SHP77 (cell line): Measurements from ENCODE around the gene CST9.
"Not testable (repeated sequence)": the region's sequence is repeated elsewhere in the genome, so short reads cannot be mapped to it uniquely, and the experiment has no call there.

ENCODE experiments used
- DNase-seq, 2 experiments: peaks; one replicate each; lab custom pipeline; 2025; lab: John Stamatoyannopoulos, UW

The CST9 gene

DNA sequence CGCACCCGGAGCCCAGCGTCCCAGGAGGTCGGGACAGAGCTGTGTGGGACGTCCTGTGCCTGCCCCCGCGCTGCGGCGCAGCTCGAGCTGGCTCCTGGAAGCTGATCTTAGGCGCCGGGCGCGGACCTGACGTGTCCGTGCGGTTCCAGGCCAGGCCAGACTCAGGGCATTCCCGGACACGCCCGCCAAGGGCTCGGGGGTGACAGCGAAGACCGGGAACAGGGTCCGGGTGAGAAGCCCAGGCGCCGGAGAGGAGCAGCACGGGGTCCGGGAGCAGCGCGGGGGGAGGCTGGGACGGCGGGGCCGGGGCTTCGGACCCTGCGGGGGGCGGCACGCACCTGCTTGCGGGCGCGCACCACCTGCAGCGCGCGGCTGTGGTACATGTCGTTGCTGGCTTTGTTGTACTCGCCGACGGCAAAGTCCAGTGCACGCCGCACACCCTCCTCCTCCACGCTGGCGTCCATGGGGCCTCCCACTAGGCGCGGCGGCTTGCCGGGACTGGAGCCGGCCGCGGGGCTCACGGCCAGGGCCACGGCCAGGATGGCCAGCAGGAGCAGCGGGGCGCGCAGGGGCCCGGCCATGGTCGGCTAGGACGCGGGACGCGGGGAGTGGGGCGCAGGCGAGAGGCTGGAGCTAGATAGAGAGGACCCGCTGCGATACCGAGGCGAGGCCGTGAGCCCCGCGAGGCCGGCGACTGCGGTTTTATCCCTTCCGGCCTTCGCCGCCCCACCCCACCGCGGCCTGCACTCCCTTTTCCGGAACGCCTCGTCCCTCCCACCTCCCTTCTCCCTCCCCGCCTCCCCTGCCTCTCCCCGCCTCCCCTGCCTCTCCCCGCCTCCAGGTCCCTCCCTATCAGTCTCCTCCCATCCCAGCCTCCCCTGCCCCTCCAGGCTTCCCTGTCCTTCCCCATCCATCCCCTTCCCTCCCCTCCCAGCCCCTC is 31.8 kb upstream of the CST9 start, which contains the start of gene CST3:
Gene CST3 (minus strand): TSS at position 674 of the 940 bp plus-strand sequence. CDS start 93 bp downstream, at position 581.
- DNase-seq, result peak; percentile 70 to 85

GRCh38 chr20:23636908-23637281 is 31.2 kb upstream of the CST9 start:
- DNase-seq, result no peak

DNA sequence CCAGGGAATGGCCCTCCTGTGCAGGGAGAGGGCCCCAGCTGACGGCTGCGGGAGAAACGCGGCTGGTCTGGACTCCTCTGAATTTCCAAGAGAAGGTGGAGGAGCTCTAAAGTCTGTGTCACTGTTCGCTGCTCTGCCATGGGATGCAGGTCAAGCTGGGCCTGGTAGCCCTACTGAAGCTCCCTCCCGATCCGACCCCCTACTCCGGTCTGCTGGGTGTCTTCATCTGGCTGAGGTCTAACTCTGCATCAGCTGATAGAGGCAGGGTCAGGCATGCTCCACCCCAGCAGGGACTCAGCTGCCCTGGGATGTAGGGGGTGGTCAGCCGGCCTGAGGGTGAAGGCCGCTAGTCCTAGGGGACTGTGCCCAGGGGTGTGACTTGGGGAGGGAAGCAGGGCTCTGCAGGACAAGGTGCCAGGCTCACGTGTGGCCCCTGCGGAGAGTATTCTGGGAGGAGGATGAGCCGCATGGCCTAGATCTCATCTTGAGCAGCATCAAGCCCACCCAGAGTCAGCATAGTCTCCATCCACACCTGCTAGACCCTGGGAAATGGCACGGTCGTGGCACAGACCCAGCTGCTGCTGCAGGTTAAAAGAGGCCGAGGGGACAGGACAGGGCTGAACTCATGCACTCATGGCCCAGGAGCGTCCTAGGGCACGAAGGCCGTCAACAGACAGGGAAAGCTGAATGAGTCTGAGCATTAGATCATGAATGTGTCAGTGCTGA is 30.6 kb upstream of the CST9 start:
- DNase-seq, result no peak

DNA sequence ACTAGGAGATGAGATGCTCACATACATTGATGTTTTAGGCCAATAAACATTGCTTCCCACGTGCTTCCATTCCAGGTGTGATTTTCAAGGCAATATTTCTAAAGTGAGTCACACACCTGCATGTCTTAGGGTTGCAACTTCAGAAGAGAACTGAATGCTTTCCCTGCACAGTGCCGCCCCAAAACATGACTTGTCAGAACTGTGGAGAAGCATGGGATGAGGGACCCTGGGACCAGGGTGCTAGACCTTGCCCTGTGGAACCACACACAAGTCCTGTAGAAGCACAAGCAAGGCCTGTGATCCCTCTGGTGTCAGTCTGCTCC is 30.0 kb upstream of the CST9 start:
- DNase-seq, result not testable (repeated sequence)

DNA sequence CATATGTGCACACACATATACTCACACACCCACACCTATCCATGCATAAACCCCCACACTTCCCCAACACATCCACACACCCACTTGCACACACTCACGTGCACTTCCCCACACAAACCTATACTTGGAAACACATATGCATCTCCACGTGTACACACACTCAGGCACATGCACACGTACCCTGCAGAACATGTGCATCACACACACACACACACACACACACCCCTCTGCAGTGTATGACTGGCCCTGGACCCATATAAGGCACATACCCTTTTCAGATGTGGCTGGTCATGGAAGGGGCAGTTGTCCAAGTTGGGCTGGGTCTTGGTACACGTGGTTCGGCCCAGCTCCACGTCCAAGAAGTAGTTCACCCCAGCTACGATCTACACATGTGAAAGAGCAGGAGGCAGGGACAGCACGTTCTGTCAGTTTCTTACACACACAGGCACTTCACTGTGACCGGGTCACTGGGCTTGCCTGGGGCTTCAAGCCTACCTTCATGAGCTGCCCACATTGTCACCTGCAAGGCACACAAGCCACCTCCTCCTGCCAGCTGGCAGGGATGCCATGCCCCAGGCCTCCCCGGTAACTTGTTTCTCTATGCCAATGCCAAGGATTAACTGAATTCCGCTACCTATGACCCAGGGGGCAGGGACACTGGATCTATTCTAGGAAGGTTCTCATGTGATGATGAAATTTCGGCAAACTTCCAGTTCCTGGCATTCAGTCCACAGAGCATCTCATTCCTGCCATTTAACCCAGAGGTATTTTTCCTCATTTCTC is 29.5 kb upstream of the CST9 start:
- DNase-seq, result no peak

DNA sequence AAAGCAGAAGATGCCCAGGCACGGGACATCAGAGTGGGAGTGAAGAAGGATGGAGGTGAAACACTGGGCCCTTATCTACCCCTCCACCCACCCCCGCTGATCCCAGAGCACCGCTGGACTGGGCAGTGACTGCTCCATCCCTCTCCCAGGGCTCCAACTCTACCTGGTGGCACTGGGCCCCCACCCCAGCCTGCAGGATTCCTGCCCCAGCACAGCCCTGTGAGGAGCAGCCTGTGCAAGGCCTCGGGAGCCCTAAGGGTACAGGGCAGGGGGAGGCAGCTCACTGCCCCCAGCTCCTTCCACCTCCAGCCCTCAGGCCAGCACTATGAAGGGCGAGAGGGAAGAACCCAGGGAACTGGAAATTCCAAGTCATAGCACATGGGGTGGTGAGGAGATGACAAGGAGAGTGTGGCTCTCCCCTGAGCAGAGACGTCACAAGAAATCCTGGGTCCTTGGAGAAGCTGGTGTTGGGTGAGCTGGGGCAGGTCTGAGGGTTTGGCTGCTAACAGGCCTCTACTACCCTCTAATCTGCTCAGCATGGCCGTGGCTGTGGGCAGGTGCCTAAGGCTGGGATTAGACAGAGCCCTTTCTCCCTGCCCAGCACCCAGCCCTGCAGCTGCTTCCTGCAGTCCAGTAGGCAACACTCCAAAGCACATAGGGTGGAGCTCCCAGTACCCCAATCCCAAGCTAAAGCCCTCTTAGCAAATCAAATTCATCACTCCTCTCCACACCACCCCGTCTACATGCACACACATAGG is 28.5 kb upstream of the CST9 start:
- DNase-seq, result no peak

- no peak for DNase-seq
Measured at GRCh38 chr20:23632711-23633573, 27.2 kb upstream of the CST9 start.

- DNase-seq, result no peak
Measured at GRCh38 chr20:23631981-23632710, 26.4 kb upstream of the CST9 start.

DNA sequence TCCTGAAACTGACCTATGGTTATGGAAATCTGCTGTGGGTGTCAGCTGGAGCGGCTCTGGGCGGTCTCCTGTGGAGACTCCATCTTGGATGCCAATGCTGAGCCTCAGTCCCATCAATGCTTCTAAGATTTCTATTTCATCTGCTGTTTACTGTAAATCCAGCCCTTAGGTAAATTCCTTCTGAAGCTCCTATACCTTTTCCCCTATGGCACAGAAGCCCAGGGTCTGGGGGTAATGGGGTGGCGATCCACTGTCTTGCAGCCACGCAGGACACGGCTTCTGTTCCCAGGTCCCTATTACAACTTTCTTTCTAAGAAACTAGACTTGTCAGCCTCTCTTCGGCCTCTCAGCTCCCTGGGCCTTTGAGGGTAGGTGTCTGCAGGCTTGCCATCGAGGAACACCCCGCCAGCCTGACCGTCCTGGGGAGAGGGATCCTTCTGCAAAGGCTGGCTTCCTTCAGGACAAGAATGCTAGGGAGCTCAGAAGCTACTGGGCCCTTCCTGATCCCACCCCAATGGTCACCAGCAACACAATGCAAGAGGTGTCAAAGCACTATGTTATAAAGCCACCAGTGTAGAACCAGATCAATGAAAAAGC is 25.6 kb upstream of the CST9 start:
- DNase-seq, result no peak

GRCh38 chr20:23630392-23630849 is 24.7 kb upstream of the CST9 start:
- DNase-seq, result no peak

DNA sequence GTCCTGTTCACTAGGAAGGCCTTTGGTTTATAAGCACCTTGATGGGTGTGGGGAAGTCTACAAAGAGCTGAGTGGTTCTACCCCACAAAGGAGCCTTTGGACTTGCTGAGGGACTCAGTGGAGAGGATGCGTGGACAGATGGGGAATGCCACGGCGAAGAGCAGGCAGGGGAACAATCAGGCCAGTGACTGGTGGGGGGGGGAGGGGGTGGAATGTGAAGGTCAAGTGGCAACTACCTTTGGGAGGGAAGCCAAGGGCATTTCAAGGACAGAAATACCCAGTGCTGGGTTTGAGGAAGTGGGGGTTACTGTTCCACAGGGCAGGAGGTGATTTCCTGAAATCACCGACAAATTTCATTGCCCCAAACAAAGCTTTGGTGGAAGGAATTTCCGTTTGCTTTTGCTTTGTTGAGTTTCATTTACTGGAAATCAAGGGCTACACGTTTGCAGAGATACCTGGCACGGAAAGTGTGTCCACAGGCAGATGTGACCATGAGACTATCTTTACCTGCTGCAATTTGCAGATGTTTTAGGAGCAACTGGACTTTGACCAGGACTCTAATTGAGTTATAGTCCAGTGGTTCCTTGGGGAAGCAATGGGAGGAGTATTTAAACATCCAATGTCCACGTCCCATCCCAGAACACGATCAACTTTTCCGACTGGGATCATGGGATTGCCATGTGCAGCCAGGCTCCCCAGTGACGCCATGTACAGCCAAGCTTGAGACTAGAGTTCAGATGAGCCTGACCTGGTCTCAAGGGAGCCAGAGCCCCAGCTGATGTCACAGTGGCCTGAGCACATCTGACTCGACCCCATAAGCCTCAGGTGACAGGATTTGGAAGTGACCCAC is 24.1 kb upstream of the CST9 start:
- no peak for DNase-seq

DNA sequence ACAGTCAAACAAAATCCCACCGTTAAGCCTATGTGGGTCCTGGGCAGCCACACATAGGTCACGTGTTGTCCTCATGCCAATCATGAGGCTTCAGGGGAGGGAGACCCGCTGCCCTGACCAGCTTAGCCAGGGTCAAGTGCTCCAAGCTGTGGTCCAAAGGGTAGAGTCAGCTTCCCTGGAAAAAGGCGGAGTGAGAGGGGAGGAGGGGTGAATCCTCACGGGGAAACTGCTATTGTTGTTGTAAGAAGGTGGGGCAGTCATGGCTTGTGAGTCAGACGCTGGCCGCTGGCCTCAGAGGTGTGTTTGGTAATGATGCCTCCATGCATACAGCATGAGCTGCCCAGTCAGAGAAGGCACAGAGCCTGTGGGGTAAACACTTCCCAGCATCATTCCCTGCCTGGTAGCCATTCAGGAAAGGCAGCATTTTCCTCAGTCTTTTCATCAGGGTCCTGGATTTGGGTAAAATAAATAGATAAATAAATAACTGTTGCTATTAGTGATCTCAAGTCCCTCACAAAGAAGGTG is 23.4 kb upstream of the CST9 start:
- no peak for DNase-seq

DNA sequence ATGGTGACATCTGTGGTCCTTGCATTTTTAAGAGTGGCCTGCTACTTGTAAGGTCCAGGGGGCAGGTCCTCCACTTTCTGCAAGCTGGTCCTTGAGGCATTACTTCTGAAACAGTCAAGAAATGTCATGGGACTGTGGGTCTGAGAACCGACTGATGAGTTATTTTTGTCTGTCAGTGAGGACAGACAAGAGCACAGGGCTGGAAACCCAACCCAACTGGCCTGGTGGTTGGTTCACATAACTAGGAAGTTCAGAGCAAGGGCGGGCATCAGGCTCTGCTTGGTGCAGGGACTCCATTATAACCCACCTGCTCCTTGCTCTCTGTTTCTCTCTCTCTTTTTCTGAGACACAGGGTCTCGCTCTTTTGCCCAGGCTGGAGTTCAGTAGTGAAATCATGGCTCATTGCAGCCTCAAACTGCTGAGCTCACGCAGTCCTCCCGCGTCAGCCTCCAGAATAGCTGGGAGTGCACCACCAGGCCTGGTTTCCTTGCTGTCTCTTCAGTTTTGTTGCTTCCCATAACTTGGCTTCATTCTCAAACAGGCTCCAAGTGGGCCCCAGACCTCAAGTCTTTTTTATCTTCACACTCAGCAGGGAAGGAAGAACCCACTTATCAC is 22.8 kb upstream of the CST9 start:
- DNase-seq, result no peak

DNA sequence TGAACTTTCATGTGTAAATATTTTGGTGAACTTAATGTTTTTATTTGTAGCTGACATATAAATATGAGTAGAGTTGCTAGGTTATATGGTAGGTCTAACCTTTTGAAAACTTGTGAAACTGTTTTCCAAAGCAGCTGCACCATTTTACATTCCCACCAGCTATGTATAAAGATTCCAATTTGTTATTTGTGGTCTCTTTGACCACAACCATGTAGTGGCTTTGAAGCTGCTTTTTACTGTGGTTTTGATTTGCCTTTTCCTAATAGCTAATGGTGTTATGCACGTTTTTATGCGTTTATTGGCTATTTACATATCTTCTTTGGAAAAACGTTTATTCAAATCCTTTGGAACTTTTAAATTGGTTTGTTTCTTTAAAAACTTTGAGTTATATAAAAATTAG is 21.8 kb upstream of the CST9 start:
- no peak for DNase-seq

GRCh38 chr20:23626040-23626620 is 20.4 kb upstream of the CST9 start:
- DNase-seq, result no peak

DNA sequence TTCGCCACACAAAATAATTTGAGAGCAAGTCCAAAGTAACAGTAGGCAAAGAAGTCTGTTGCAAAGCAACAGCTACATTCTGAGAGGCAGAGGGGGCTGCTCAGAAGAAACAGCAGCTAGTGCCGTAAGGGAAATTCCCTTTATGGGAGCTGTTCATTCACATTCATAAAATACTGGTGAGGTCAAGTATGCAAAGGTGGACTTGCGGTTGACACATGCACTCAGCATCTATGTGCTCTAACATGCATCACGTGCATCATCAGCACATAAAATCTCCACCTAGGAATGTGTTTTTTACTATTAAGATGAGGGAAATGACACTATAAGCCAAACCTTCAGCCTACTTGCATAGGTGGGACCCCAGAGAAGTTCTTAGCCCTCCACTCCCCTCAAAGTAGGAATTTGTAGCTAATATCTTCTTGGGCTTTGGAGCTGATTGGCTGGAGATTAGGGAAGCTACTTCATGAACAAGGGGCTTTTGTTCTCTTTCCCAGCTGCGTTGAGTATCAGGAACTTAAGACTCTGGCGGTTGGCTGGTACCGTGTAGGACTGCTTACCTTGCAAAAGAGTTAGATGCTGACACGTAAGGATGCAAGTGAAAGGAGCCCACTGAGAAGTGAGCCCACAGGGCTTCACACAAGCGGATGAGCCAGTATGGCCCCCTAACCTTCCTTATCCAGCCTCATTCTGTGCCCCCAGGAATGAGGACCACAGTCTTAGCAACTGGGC is 19.7 kb upstream of the CST9 start:
- DNase-seq, result no peak

- DNase-seq, result no peak
Measured at GRCh38 chr20:23624324-23624691, 18.6 kb upstream of the CST9 start.
